GM12872 (cell line): ENCODE measurements around the gene ARRDC3.

ENCODE experiments used
- CTCF ChIP-seq: IDR thresholded peaks from 3 replicates; pipeline ENCODE4 v1.5.1; 2011; ENCODE audit warnings: low read depth, mild to moderate bottlenecking, low read length, moderate library complexity; ENCODE audit not compliant: insufficient read depth

ARRDC3 gene

GRCh38 chr5:91331705-91332104 is 51.4 kb downstream of the ARRDC3 start:
- TF ChIP-seq CTCF, result no peak

- TF ChIP-seq CTCF, result no peak
These were observed 53.8 kb downstream of the ARRDC3 start for GRCh38 chr5:91329283-91329682.

- no peak for TF ChIP-seq CTCF
These were observed 54.4 kb downstream of the ARRDC3 start for GRCh38 chr5:91328743-91329142.

GRCh38 chr5:91319667-91320066 is 63.5 kb downstream of the ARRDC3 start:
- no peak for TF ChIP-seq CTCF

- no peak for TF ChIP-seq CTCF
These were observed 64.4 kb downstream of the ARRDC3 start for GRCh38 chr5:91318724-91319123.
